Stimulated activated CD4-positive, alpha-beta T cell treated with anti-CD3 and anti-CD28 coated beads, TNF-alpha, amount 100 ng/mL, for 48 hours (primary cell): ENCODE measurements around the gene SLC43A2.

Source experiments
- DNase-seq, 3 donors: peaks; one replicate each; pipeline ENCODE4 v3.0.0-alpha.2; 2020; ENCODE audit warnings: low read depth in 3 of 3

SLC43A2 gene

GRCh38 chr17:1623057-1623630 lies 5.5 kb downstream of the SLC43A2 start:
- no peak for DNase-seq

- no peak for DNase-seq
These were observed 7.2 kb downstream of the SLC43A2 start for GRCh38 chr17:1621273-1621954.

GRCh38 chr17:1620486-1620885 lies 8.1 kb downstream of the SLC43A2 start:
- no peak for DNase-seq

- no peak for DNase-seq
These were observed 10.9 kb downstream of the SLC43A2 start for GRCh38 chr17:1617620-1618174.

- DNase-seq: no peak
These were observed 12.5 kb downstream of the SLC43A2 start for GRCh38 chr17:1616101-1616500.

- DNase-seq: no peak
These were observed 16.2 kb downstream of the SLC43A2 start for GRCh38 chr17:1612400-1612799.

GRCh38 chr17:1611715-1612114 lies 16.9 kb downstream of the SLC43A2 start:
- no peak for DNase-seq

- DNase-seq: no peak
These were observed 20.0 kb downstream of the SLC43A2 start for GRCh38 chr17:1608676-1609075.

GRCh38 chr17:1607971-1608320 lies 20.7 kb downstream of the SLC43A2 start:
- DNase-seq: peak in 1 of 3 donors; percentile 13

- peak in 1 of 3 donors; percentile 21 for DNase-seq
These were observed 22.2 kb downstream of the SLC43A2 start for GRCh38 chr17:1606352-1606985.

GRCh38 chr17:1605681-1606351 lies 22.8 kb downstream of the SLC43A2 start:
- no peak for DNase-seq

GRCh38 chr17:1604831-1605528 lies 23.7 kb downstream of the SLC43A2 start:
- DNase-seq: no peak

- no peak for DNase-seq
These were observed 27.1 kb downstream of the SLC43A2 start for GRCh38 chr17:1601571-1601970.

- no peak for DNase-seq
These were observed 30.1 kb downstream of the SLC43A2 start for GRCh38 chr17:1598399-1599095.

GRCh38 chr17:1597861-1598342 lies 30.7 kb downstream of the SLC43A2 start:
- DNase-seq: no peak

GRCh38 chr17:1593630-1593931 lies 35.1 kb downstream of the SLC43A2 start:
- no peak for DNase-seq

- no peak for DNase-seq
These were observed 35.6 kb downstream of the SLC43A2 start for GRCh38 chr17:1592751-1593629.

GRCh38 chr17:1591474-1592090 lies 37.1 kb downstream of the SLC43A2 start:
- DNase-seq: no peak

- DNase-seq: no peak
These were observed 37.7 kb downstream of the SLC43A2 start for GRCh38 chr17:1590747-1591473.
